Fibroblast of skin of right biceps (primary cell): ENCODE measurements around the gene SAMMSON.

Source experiments
- DNase-seq: peaks from one replicate; pipeline ENCODE4 v3.0.0-alpha.2; 2013

The SAMMSON gene

DNA sequence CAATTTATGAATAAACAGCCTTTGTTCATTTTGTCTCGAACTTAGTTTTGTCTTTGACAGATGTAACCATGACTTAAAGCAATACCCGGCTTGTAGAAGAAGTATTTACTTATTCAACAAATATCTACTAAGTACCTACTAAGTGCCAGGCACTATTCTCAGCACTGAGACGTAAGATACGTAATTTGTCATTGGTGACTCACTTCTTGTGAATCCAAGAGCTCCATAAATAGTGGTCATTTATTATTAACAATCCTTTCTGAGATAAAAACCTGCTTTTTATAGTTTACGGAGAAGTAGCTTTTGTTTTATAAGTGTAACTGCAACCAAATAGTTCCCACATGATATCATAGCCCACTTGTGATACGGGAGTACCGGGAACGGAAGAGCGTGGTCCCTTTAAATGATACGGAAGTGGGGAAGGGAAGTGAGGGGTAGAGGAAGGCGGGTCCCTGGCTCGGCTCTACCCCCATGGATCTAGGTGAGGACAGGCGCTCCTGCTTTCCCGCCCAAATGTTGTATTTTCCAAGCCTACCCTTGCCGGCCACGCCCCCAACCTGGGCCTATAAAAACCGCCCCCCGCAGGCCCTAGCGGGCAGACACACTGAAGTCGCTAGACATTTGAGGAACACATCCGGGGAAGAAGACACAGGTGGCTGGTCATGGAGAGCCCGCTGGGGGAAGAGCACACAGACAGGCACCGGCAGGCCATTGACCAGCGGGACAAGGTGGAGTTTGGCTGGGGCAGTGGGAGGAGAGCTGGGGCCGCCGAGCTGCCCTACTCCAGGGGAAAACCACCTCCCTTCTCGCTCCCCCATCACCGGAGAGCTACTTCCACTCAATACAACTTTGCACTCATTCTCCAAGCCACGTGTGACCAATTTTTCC lies at the start of gene SAMMSON:
Gene SAMMSON, plus strand, starts transcription at position 594 of the 888 bp plus-strand sequence.
- peak; percentile 33 for DNase-seq

DNA sequence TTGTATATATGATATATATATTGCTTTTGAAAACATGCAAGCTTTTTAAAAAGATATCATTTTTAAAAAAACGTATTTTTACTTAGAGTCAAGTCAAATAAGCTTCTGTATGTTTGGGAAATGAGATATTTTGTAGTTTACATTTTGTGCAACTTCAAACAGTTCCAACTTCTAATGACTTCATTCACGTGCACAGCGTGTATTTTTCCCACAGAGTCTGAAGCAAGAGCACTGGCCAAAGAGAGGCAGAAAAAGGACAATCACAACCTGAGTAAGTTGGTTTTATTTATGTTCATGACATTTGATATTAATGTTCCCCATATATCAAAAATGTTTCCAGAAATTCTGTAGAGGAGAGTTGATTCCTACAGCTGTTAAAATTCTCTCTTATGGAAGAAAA lies 47.9 kb upstream of the SAMMSON start:
- no peak for DNase-seq

- DNase-seq: no peak
Measured at GRCh38 chr3:69959581-69959980, 40.0 kb upstream of the SAMMSON start.

DNA sequence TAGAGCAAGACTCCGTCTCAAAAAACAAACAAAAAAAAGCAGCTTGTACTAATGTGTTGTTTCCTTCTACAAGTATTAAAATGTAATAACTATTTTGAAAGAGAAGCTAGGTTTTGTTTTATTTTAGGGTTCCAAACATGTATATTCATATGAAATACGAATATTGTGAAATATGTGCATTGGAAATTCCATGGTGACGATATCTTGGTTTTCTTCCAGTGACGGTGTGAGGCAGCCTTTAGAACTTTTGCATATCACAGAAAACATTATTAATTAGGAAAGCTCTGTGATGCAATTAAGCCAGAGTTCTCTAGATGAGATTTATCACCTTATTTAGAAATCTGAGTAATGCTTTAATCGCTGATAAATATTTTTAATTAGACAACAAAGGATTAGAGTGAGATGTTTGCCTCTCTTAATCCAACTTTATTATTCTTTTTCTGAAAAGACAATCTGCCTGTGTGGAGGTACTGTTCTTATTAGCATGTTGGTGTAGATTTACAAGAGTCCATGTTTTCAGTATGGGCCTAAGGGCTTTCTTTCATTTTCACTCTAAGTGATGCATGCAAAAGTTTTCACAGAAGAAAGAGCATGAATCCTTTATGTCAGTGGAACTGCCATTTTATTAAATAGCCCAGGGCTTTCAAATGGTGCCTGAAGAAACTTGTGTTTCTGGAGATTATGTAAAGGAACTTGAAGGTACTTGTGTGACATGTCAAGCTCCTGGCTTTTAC lies 37.7 kb upstream of the SAMMSON start:
- DNase-seq: no peak

DNA sequence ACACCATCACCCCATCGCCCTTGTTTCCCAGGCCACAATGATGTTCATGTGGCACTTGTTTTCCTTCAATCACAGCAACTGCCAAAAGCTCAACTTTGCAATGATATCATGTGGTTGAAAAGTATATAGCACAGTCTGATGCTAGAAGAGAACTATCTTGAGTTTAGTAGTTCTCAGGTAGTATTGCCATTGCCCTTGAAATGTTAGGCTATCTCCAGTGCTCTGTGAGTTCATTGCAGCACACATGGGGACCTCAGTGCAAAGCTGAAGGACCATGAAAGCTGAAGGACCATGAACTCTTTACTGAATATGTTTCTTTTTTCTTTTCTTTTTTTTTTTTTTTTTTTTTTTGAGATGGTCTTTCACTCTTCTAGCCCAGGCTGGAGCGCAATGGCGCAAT lies 35.9 kb upstream of the SAMMSON start:
- DNase-seq: no peak

- DNase-seq: no peak
Measured at GRCh38 chr3:69967156-69967555, 32.4 kb upstream of the SAMMSON start.

DNA sequence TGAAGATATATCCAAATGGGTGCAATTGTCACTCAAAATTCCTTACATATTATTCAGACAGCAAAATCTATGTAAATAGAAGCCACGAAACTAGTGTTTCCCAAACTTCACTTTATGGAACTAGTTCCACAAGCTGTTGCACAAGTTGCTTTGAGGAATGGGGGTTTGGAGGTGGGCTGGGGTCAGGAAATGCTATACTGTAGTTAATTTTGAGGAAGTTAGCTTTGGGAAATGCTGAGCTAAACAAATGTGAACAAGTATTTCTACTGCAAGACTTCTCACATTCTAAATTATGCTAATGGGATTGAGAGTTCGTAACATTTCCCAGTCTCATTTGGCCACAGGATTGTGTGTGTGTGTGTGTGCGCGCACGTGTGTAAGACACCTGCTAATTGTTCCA lies 28.7 kb upstream of the SAMMSON start:
- DNase-seq: no peak

DNA sequence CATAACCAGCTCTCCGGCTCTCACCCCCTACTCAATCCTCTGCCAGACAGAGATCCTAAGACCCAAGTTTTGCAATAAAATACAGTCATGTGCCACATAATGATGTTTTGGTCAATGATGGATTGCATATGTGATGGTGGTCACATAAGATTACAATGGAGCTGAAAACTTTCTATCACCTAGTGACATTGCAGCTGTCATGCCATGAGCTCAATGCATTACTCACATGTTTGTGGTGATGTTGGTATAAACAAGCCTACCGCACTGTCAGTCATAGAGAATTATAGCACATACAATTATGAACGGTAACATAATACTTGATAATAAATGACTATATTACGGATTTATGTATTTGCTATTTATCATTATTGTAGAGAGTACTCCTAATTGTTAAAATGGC lies 26.9 kb upstream of the SAMMSON start:
- DNase-seq: no peak

DNA sequence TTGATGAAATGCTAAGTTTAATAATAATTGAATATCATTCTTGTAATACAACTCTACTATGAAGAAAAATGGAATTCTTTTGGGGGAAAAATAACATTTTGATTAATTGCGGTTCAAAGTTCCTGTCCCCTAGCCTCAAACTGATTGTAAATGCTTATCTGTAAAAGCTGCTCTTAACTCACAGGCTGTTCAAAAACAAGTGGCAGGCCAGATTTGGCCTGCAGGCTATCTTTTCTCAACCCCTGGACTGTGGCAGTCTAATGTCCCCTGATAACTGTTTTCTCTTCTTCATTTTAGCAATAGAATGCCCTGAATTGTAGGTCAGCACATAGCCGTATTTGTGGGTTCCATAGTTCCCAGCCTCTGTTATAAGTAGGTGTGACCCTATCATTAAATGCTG lies 23.5 kb upstream of the SAMMSON start:
- DNase-seq: no peak

- DNase-seq: no peak
Measured at GRCh38 chr3:69983546-69984265, 15.8 kb upstream of the SAMMSON start.

- DNase-seq: no peak
Measured at GRCh38 chr3:69985266-69985665, 14.3 kb upstream of the SAMMSON start.

DNA sequence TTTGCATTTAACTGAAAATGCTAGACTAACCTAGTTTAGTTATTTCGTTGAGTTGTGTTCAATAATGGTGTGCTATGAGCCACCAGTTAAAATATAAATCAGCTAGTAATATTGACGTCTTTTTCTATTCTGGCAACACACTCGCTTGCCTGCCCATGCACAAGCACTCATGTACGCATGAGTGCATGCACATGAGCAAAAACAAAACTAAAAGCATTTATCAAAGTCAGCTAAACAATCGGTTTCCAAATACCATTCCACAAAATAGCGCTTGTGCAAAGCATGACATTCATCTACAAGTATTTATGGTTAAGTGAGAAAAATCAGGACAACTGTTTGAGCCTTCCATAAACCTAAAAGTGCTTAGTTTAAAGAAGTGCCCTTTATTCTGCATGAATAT lies 13.1 kb upstream of the SAMMSON start:
- DNase-seq: no peak

GRCh38 chr3:69987833-69988232 lies 11.7 kb upstream of the SAMMSON start:
- no peak for DNase-seq

- no peak for DNase-seq
Measured at GRCh38 chr3:69993757-69994156, 5.8 kb upstream of the SAMMSON start.

- DNase-seq: no peak
Measured at GRCh38 chr3:69994919-69995318, 4.6 kb upstream of the SAMMSON start.

GRCh38 chr3:69997631-69998307 lies 1.8 kb upstream of the SAMMSON start:
- DNase-seq: peak; percentile 5

GRCh38 chr3:69998759-69999139 lies 784 bp upstream of the SAMMSON start:
- DNase-seq: no peak

GRCh38 chr3:70000028-70000410 lies 486 bp downstream of the SAMMSON start:
- no peak for DNase-seq

- no peak for DNase-seq
Measured at GRCh38 chr3:70000563-70001081, 1.1 kb downstream of the SAMMSON start.

DNA sequence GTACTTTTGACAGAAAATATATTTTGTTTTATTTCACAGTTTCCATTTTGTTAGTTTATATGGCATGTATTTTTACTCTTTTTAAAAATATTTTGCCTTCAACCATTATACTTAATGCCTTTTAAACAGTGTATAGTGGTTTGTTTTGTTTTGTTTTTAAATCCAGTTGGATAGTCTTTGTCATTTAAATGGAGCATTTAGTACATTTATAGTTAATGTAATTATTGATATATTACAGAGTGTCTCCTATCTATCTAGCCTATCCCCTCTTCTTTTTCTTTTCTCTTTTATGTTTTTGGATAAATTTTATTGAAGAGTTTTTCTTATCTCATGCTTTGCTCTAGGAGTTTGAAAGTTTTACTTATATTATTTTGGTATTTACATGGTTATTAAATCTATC lies 3.6 kb downstream of the SAMMSON start:
- DNase-seq: no peak

DNA sequence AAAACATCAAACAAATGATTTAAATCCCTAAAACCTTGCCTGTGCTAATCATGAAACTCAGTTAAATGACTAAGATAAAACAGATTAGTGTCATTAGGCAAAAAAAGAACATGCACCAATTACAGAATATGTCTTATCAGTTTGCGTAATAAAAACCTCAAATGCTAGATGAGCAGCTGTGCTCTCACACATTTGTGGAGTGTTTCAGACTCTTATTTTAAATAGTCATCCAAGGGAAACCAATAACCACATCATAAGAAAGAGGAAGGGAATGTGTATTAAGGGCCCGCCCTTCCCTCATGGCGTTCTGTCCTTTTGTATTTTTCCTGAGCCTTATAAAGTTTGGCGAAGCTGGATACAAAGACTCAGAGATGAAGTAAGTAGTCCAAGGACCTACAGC lies 6.6 kb downstream of the SAMMSON start:
- no peak for DNase-seq

DNA sequence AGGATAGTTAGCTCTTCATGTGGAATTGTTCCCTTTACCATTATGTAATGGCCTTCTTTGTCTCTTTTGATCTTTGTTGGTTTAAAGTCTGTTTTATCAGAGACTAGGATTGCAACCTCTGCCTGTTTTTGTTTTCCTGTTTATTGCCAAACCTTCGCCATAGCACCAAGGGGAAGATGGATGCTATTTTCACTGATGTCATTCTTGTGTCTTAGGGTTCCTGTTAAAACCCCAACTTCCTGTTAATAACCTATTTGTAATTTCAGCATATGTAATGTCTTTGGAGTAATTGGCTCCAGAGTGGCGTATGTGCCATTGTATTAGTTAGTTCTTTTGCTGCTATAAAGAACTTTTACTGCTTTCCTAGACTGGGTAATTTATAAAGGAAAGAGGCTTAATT lies 10.8 kb downstream of the SAMMSON start:
- DNase-seq: no peak

GRCh38 chr3:70011582-70011981 lies 12.0 kb downstream of the SAMMSON start:
- DNase-seq: no peak
